Activated CD8-positive, alpha-beta memory T cell treated with anti-CD3 and anti-CD28 coated beads, Interleukin-2, amount 50 U/mL, for 24 hours (primary cell): ENCODE measurements around the gene PAK4.
A peak's percentile ranks its signal among the peaks of the same experiment; 100 is the strongest.
"Not testable (repeated sequence)": the region's sequence is repeated elsewhere in the genome, so short reads cannot be mapped to it uniquely, and the experiment has no call there.

Experiments used
- DNase-seq: peaks from one replicate; pipeline ENCODE4 v3.0.0-alpha.2; 2020; ENCODE audit errors: extremely low read depth

Gene PAK4

DNA sequence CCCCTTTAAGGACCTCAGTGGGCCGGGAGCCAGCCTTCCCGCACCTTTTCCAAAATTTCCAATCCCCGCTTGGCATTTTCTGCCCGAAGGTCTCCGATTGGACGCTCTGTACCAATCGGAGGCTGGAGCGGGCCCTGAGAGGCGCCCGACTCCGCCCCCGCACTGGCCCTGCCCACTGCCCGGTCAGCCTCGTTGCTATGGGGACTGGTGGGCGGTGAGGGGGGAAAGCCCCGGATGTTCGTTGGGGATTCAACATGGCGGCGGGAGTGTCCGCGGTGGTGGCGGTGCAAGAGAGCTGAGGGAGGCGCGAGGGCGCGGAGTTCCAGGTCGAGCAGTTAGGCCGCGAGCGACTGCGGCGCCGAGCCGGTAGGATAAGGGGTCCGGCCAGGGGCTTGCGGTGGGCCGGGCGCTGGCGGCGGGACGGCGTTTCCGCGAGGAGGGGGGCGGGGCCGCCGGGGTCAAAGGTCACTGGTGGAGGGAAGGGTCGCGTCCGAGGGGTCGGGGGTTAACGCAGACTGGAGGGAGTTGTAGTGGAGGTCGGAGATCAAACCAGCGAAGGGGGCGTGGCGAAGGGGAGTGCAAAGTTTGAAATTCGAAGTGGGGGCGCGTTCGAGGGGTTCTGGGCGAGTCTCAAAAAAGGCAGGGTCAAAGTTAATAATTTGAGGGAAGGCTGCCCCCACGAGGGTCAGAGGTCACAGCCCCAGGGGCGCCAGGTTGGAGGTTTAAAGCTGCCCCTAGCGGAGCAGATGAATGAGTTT, at the start of gene PAK4:
Gene PAK4, plus strand, starts transcription at position 233 of the 758 bp plus-strand sequence. CDS start 43,768 bp downstream, outside the sequence.
- peak; percentile 96 for DNase-seq

- no peak for DNase-seq
Observed at GRCh38 chr19:39077323-39077722, 48.3 kb upstream of the PAK4 start.

- DNase-seq, result no peak
Observed at GRCh38 chr19:39078436-39079200, 47.0 kb upstream of the PAK4 start.

- no peak for DNase-seq
Observed at GRCh38 chr19:39080431-39080830, 45.2 kb upstream of the PAK4 start.

- no peak for DNase-seq
Observed at GRCh38 chr19:39082167-39082566, 43.4 kb upstream of the PAK4 start.

DNA sequence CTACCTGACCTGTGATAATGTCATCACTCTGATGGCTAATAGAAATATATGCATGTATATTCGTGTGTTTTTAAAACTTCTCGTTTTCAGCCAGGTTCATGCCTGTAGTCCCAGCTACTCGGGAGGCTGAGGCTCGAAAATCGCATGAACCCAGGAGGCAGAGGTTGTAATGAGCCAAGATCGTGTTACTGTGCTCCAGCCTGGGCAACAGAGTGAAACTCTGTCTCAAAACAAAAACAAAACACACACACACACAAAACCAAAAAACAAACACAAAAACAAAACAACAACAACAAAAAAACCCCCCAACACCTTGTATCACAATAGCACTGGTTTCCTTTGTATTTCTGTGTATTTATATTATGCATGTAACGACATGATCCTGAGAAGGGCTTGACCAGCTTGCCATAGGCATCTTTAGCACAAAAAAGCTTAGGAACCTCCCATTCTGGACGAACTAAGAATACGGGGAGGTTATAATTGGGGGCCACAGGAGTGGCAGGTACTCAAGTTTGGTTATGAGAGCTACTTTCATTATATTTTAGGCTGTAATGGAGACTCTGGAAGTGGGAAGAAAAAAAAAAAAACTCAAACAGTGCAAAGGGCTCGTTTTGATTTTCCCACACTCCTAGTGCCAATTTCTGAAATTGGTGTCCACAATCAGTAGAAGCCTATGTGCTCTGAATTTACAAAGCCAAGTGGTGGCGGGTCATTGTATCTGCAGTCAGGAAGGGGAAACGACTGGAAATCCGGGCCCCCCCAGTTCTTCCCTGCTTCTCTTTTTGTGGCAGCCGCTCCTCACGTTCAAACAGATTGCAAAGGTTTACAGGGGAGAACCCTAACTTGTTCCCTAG, 42.6 kb upstream of the PAK4 start:
- no peak for DNase-seq

GRCh38 chr19:39083599-39083982, 42.0 kb upstream of the PAK4 start:
- DNase-seq, result no peak

DNA sequence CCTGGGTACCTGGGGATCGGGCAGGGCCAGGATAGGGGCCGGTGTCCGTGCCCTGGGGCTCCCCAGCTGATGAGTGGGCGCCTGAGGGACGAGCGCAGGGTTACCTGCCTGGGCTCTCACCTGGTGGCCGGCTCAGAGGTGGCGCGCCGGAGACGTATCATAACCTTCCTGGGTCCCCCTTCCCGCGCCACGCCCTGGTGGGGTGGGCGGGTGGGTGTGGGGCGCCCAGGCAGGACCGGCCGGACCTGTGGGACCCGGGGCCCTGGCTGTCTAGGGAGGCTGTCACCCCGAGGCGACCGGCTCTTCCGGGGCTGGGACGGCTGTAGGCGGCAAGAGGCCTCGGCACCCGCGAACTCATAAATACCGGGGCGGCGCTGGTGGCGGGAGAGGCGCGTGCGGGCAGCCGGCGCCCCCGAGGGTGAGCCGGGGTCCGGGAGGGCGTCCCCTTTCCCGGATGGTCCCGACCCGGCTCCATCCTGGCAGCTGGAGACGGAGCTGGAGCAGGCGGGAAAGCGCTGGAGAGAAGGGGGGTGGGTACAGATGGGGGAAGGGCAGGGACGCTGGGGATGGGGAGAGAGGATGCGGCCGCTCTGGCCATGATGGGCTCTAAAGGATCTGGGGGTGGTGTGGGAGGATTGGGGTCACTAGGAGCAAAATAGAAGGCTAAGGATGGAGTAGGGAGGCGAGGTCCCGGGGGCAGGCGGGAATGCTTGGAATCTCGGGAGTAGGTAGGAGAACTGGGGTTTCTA, 41.4 kb upstream of the PAK4 start, which contains the start of gene ACP7:
Gene ACP7, plus strand, starts transcription at position 386 of the 749 bp plus-strand sequence. CDS start 902 bp downstream, outside the sequence.
- DNase-seq, result no peak

DNA sequence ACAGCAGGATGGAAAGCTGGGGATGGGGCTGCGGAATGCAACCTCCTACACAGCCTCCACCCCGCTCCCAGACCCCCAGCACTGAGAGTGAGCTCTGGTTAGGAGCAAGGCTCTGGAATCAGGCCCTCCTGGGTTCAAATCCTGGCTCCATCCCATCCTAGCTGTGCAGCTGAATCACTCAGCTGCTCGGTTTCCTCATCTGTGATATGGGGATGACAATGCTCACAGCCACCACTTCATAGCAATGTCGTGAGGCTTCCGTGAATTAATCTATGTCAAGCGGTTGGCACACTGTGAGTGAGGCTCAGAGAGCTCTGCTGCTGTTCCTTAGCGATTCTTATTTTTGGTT, 40.9 kb upstream of the PAK4 start:
- no peak for DNase-seq

- DNase-seq, result no peak
Observed at GRCh38 chr19:39085392-39085791, 40.2 kb upstream of the PAK4 start.

- DNase-seq, result no peak
Observed at GRCh38 chr19:39086386-39086785, 39.2 kb upstream of the PAK4 start.

DNA sequence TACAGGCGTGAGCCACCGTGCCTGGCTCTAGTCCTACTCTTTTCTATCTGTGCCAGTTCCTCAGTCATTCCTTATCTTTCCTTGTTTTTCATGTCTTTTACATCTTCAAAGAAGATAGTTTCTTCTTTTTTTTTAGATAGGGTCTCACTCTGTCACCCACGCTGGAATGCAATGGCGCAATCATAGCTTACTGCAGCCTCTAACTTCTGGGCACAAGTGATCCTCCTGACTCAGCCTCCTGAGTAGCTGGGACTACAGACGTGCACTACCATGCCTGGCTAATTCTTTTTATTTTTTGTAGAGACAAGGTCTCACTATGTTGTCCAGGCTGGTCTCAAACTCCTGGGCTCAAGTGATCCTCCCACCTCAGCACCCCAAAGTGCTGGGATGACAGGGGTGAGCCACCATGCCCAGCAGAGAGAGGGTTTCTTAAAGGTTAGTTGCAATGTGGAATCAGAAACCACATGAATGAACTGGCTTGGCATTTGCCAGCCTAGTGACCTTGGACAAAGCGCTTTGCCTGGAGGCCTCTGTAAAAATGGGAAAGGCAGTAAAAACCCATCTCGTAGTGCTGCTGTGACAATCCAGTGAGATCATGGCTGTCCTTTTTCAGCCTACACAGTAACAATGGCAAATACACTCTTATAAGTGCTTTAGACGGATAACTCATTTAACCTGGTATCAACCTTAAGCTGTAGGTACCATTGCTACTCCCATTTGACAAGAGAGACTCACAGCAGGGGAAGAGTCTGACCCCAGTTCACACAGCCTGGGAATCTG, 37.5 kb upstream of the PAK4 start:
- no peak for DNase-seq

- not testable (repeated sequence) for DNase-seq
Observed at GRCh38 chr19:39090016-39090415, 35.6 kb upstream of the PAK4 start.

DNA sequence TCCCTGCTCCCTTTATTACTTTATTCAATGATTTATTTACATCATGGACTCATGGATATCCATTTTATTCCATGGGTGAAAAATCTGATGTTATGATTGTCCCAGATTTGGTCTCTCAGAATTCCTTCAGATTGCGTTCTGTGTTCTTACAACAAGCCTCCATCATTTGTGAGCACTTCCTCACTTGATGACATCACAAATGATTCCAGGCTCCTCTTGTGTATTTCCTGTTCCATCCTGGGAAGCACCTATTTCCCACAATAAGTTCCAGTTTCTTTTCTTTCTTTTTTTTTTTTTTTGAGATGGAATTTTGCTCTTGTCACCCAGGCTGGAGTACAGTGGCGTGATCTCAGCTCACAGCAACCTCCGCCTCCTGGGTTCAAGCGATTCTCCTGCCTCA, 34.7 kb upstream of the PAK4 start:
- no peak for DNase-seq

DNA sequence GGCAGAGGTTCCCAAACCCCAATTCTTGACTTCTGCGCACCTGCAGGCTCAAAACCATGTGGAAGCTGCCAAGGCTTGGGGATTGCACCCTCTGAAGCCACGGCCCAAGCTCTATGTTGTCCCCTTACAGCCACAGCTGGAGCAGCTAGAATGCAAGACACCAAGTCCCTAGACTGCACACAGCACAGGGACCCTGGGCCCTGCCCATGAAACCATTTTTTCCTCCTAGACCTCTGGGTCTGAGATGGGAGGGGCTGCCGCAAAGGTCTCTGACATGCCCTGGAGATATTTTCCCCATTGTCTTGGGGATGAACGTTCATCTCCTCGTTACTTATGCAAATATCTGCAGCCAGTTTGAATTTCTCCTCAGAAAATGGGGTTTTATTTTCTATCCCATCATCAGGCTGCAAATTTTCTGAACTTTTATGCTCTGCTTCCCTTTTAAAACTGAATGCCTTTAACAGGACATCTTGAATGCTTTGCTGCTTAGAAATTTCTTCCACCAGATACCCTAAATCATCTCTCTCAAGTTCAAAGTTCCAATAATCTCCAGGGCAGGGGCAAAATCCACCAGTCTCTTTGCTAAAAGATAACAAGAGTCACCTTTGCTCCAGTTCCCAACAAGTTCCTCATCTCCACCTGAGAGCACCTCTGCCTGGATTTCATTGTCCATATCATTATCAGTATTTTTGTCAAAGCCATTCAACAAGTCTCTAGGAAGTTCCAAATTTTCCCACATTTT, 29.6 kb upstream of the PAK4 start:
- not testable (repeated sequence) for DNase-seq

DNA sequence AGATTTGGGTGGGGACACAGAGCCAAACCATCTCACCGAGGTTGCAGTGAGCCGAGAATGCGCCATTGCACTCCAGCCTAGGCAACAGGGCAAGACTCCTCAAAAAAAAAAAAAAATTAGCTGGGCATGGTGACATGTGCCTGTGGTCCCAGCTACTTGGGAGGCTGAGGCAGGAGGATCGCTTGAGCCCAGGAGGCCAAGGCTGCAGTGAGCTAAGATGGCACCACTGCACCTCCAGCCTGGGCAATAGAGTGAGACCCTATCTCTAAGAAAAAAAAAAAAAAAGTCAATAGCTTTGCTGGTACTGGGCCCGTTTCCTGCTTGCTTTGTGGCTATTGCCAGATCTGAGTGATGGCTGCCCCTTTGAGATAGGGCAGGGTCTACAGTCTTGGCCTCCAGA, 28.3 kb upstream of the PAK4 start:
- no peak for DNase-seq

GRCh38 chr19:39097721-39098120, 27.9 kb upstream of the PAK4 start:
- DNase-seq, result no peak

DNA sequence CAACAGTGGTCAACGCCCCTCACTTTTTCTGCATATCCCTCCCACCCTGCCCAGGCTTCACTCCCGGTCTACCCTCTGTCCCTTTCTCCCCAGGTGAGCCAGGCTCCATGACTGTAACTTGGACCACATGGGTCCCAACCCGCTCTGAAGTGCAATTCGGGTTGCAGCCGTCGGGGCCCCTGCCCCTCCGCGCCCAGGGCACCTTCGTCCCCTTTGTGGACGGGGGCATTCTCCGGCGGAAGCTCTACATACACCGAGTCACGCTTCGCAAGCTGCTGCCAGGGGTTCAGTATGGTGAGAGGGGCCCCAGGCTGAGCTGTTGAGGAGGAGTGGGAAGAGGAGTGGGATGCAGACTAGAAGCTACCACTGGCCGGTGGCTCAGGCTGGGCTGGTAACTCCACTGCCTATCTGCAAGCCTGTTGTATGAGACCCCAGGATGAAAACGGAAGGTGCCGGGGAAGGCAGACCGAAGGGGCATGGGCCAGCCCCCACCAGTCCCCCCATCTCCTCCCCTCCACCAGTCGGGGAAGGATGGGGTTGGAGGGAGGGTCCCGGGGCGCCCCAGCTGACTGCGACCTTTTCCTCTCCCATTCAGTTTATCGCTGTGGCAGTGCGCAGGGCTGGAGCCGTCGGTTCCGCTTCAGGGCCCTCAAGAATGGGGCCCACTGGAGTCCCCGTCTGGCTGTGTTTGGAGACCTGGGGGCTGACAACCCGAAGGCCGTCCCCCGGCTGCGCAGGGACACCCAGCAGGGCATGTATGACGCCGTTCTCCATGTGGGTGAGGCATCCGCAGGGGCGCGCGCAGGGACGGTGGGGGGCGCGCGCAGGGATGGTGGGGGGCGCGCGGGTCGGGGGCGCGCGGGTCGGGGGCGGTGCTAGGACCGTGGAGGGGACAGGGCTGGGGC, 27.0 kb upstream of the PAK4 start:
- DNase-seq, result no peak

GRCh38 chr19:39099341-39099740, 26.2 kb upstream of the PAK4 start:
- DNase-seq, result no peak
